Esophagus squamous epithelium (tissue), 4 donors: Measurements from ENCODE around the gene HEYL.

Experiments
- POLR2A ChIP-seq, 4 donors: fragments of 450-650 bp; IDR thresholded peaks; one replicate each; pipeline ENCODE4 v1.6.1; 2017; ENCODE audit warnings: antibody characterized with exemption in 4 of 4, mild to moderate bottlenecking in 4 of 4, moderate library complexity in 3 of 4
- TF ChIP-seq, protein P1 (sequence below), 6 experiments: fragments of 450-650 bp in 4 of 6; fragments of 200-600 bp in 2 of 6; sonication (generic) in 2 of 6; IDR thresholded peaks; one replicate each; pipeline ENCODE4 v1.5.1; 2016 to 2019; ENCODE audit warnings: antibody characterized with exemption in 6 of 6, mild to moderate bottlenecking in 4 of 6, moderate library complexity in 4 of 6

GRCh38 chr1:39620659-39621165 is 18.7 kb downstream of the HEYL start:
- TF ChIP-seq, protein P1, sequence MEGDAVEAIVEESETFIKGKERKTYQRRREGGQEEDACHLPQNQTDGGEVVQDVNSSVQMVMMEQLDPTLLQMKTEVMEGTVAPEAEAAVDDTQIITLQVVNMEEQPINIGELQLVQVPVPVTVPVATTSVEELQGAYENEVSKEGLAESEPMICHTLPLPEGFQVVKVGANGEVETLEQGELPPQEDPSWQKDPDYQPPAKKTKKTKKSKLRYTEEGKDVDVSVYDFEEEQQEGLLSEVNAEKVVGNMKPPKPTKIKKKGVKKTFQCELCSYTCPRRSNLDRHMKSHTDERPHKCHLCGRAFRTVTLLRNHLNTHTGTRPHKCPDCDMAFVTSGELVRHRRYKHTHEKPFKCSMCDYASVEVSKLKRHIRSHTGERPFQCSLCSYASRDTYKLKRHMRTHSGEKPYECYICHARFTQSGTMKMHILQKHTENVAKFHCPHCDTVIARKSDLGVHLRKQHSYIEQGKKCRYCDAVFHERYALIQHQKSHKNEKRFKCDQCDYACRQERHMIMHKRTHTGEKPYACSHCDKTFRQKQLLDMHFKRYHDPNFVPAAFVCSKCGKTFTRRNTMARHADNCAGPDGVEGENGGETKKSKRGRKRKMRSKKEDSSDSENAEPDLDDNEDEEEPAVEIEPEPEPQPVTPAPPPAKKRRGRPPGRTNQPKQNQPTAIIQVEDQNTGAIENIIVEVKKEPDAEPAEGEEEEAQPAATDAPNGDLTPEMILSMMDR (IDR thresholded peaks at IDR 0.05) = no peak
- no peak for TF ChIP-seq POLR2A (IDR thresholded peaks at IDR 0.05)
